Urinary bladder (tissue), 4 donors: ENCODE results near the gene XIST. TPM values are rescaled to one million over a fixed set of nuclear protein-coding genes. Genes with fewer than 3 reads are reported as not detected.

Experiments used
- DNase-seq: peaks from one replicate; pipeline ENCODE4 v3.0.0-alpha.2; 2015; ENCODE audit errors: extremely low spot score
- H3K27ac ChIP-seq: one replicate; pipeline ENCODE4 v1.5.1; 2013; ENCODE audit warnings: low read depth, mild to moderate bottlenecking, moderate library complexity
- H3K36me3 ChIP-seq: one replicate; pipeline ENCODE4 v1.6.1; 2013; ENCODE audit warnings: mild to moderate bottlenecking, moderate library complexity; ENCODE audit not compliant: insufficient read depth
- H3K4me1 ChIP-seq: one replicate; pipeline ENCODE4 v1.6.1; 2013; ENCODE audit warnings: mild to moderate bottlenecking, moderate library complexity; ENCODE audit not compliant: insufficient read depth
- H3K4me3 ChIP-seq: one replicate; pipeline ENCODE4 v1.5.1; 2013; ENCODE audit warnings: low read depth, low read length
- WGBS: extraction: QIAGEN DNeasy Blood & Tissue Kit; methylation state at CpG from one replicate; pipeline ENCODE4 v1.1.7; 2013; 5-methylcytosine and 5-hydroxymethylcytosine counted together
- polyA plus RNA-seq: library from polyadenylated mRNA; stranded (reverse); fragments of 200-250 nt; gene quantifications from one replicate; pipeline ENCODE4 v1.2.3, GENCODE V29; 2013
- total RNA-seq: library from RNA; depleted of rRNA; stranded (reverse); fragments of >200 nt; gene quantifications from one replicate; pipeline ENCODE4 v1.2.3, GENCODE V29; 2014
- donor health status: healthy with polysubstance abuse.
- donor health status: healthy.

The XIST gene
- total and polyA plus RNA-seq, 2 donors, result 0.25 to 542 TPM

DNA sequence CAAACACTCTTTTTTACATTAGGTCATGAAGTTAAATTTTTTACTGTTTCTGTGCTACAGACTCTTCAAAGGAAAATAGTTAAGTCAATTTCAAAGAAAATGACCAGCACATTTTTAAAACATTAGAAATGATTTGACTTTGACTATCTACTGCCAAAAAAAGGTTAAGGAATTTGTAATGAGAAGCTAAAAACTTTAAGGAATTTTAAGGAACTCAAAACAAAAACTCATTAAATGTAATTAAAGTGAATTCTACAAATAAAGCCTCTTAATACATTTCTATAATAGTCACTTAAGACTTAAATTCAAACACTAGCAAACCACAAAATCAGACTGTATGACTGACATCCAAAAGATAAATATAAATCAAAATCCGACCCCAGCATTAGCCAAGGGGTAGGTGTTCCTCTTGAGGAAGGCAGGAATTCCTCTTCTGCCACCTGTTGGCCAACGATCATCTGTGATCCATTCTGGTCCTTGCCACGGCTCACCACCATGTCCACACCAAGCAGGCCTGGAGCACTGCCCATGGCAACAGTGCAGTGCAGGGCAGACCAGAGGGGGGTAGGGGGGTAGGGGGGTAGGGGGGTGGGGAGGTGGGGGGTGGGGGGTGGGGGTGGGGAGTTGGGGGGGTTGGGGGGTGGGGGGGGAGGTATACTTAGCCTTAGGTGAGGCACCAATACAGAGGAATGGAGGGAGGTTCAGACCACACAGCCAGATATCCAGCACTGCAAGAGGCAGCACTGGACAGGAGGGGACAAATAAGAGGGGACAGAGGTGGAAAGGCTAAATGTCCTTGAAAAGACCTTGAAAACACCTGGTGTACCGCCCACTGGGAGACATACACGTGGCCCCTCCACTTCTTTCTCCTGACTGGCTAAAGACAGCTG lies 2.1 kb downstream of the XIST start:
- DNase-seq, result no peak
- Histone ChIP-seq H3K36me3 (no peaks in the 10 kb centered on the region), H3K4me3 (no peak overlapping the region), H3K27ac (no peak overlapping the region), H3K4me1 (no peaks in the 10 kb centered on the region)
- WGBS, result 63% methylated on average over 5 of the region's 5 CpGs

GRCh38 chrX:73849073-73849472 lies 3.4 kb downstream of the XIST start:
- DNase-seq, result no peak
- Histone ChIP-seq H3K4me3 (no peak overlapping the region), H3K4me1 (no peaks in the 10 kb centered on the region), H3K36me3 (no peaks in the 10 kb centered on the region), H3K27ac (no peak overlapping the region)
- 85% methylated on average over 5 of the region's 5 CpGs for WGBS

- Histone ChIP-seq H3K27ac (no peak overlapping the region), H3K4me1 (no peaks in the 10 kb centered on the region), H3K4me3 (no peak overlapping the region), H3K36me3 (no peaks in the 10 kb centered on the region)
- WGBS, result 98% methylated on average over 1 of the region's 1 CpG
- DNase-seq, result no peak
Measured at GRCh38 chrX:73847991-73848390, 4.5 kb downstream of the XIST start.

GRCh38 chrX:73847100-73847499 lies 5.4 kb downstream of the XIST start:
- Histone ChIP-seq H3K27ac (no peak overlapping the region), H3K4me3 (no peak overlapping the region), H3K4me1 (no peaks in the 10 kb centered on the region), H3K36me3 (no peaks in the 10 kb centered on the region)
- 94% methylated on average over 2 of the region's 2 CpGs for WGBS
- no peak for DNase-seq

GRCh38 chrX:73842541-73843234 lies 9.8 kb downstream of the XIST start:
- Histone ChIP-seq H3K4me1 (no peaks in the 10 kb centered on the region), H3K27ac (no peak overlapping the region), H3K36me3 (no peaks in the 10 kb centered on the region), H3K4me3 (no peak overlapping the region)
- no peak for DNase-seq
- WGBS, result 91% methylated on average over 4 of the region's 4 CpGs

GRCh38 chrX:73841337-73841736 lies 11.2 kb downstream of the XIST start:
- DNase-seq, result no peak
- WGBS, result 78% methylated on average over 5 of the region's 5 CpGs
- Histone ChIP-seq H3K27ac (no peak overlapping the region), H3K4me1 (no peaks in the 10 kb centered on the region), H3K4me3 (no peak overlapping the region), H3K36me3 (no peaks in the 10 kb centered on the region)

DNA sequence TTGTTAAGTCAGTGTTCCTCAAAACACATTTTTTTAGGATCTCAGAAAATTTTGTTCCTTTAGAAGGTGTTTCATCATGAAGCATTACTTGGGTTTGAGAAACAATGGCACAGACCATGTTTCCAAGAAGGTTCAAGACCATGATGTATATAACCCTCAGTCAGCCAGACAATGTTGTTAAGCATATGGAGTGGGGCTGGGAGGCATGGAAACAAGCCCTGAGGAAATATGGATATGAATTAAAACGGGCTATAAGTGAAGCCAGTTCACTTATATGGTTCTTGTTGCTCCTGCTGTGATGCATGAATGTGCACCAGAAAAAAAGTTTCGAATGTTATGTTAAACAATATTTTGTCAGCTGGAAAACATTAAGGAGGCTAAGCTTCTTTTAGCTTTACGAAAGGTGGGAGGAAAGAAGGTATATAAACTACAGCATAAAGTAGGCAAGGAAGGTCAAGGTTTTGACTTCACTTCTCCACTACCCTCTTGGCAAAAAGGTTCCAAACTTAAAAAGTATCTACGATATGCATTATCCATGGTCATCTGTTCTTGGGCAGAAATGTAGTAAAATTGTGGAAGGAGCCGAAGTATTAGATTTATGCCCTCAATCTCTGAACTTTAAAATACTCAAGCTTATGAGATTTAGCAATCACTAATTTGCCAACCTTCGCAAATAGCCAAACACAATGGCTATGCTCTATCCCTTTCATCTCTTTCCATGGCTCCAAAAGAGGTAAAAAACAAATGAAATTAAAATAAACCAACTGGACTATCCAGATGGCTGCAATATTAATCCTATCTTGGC lies 12.2 kb downstream of the XIST start:
- H3K4me1 ChIP-seq, result no peaks in the 10 kb centered on the region
- no peak for DNase-seq
- 59% methylated on average over 6 of the region's 6 CpGs for WGBS
- no peak overlapping the region for H3K27ac ChIP-seq
- no peaks in the 10 kb centered on the region for H3K36me3 ChIP-seq
- H3K4me3 ChIP-seq, result no peak overlapping the region

DNA sequence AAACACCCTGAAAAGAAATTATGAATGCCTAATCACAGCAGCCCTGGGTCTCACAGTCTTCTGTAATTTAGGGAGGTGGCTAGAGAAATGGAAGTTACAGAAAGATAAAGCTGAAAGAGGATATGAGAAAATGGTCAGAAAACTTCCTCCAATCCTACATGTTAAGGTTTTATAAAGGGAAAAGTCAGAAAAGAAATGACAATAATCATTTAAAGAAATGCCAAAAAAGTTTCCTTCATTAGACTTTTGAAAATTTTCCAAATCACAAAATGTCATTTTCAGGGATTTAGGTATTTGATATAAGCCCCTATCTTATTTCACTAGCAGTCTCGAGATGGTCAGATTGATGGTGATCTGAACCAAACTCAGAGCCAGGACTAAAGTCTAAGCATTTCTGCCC lies 13.4 kb downstream of the XIST start:
- Histone ChIP-seq H3K27ac (no peak overlapping the region), H3K36me3 (no peaks in the 10 kb centered on the region), H3K4me1 (no peaks in the 10 kb centered on the region), H3K4me3 (no peak overlapping the region)
- no peak for DNase-seq
- 49% methylated on average over 1 of the region's 1 CpG for WGBS

DNA sequence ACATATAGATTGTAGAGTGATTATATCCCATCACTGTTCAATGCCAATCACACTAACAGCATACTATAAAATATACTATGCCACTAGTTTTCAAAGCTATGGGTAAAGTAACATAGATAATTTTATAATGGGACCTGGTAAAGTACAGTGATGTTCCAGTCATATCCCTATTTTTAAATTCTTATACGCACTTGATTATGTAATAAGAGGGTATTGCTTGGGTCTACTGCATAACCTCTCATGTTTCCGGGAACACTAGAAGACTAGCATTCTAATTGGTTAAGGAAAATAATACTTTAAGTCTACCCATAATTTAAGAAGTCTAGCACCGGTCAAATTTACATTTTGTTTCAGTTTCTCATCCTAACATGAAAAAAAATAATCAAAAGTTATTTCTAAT lies 14.4 kb downstream of the XIST start:
- no peaks in the 10 kb centered on the region for H3K36me3 ChIP-seq
- no peak overlapping the region for H3K27ac ChIP-seq
- H3K4me3 ChIP-seq, result no peak overlapping the region
- DNase-seq, result no peak
- no peaks in the 10 kb centered on the region for H3K4me1 ChIP-seq
- WGBS, result 93% methylated on average over 3 of the region's 3 CpGs

- Histone ChIP-seq H3K36me3 (no peaks in the 10 kb centered on the region), H3K4me1 (no peaks in the 10 kb centered on the region), H3K27ac (no peak overlapping the region), H3K4me3 (no peak overlapping the region)
- 39% methylated on average over 1 of the region's 1 CpG for WGBS
- DNase-seq, result no peak
Measured at GRCh38 chrX:73836956-73837477, 15.5 kb downstream of the XIST start.

- WGBS, result 72% methylated on average over 3 of the region's 3 CpGs
- no peaks in the 10 kb centered on the region for H3K4me1 ChIP-seq
Measured at GRCh38 chrX:73834219-73834618, 18.3 kb downstream of the XIST start.

DNA sequence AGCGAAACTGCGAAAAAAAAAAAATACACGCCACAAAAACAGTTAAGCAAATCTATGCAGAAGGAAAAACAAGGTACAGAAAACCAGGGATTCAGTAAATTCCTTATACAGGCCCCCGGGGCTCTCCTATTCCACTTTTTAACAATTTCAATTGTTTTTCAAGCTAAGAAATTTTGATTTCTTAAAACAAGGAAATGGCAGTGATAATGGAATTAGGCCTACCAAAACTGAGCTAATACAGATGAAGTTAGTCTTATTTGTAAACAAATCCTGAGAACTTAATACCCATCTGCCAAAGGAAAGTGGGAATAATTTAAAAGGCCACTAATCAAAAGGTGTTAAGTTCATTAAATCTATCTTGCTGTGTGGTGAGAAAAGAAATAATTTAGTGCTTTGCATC lies 20.2 kb downstream of the XIST start:
- H3K27ac ChIP-seq, result no peak overlapping the region
- no peaks in the 10 kb centered on the region for H3K36me3 ChIP-seq
- H3K4me1 ChIP-seq, result no peaks in the 10 kb centered on the region
- DNase-seq, result no peak
- no peak overlapping the region for H3K4me3 ChIP-seq
- WGBS, result 96% methylated on average over 4 of the region's 4 CpGs

More at GRCh38 chrX:73834219-73834618, 18.3 kb downstream of the XIST start:
- Histone ChIP-seq H3K36me3 (no peaks in the 10 kb centered on the region), H3K27ac (no peak overlapping the region), H3K4me3 (no peak overlapping the region)
- no peak for DNase-seq

- Histone ChIP-seq H3K4me1 (no peaks in the 10 kb centered on the region), H3K36me3 (no peaks in the 10 kb centered on the region), H3K27ac (no peak overlapping the region), H3K4me3 (no peak overlapping the region)
- no peak for DNase-seq
- 68% methylated on average over 2 of the region's 2 CpGs for WGBS
Measured at GRCh38 chrX:73831500-73831899, 21.0 kb downstream of the XIST start.
